ENCODE data around the gene CBLC. TPM values are rescaled to one million over a fixed set of nuclear protein-coding genes. Genes with fewer than 3 reads are reported as not detected.

The CBLC gene
- total RNA-seq, 1 experiment from 2014 or later = 25.4 TPM

GRCh38 chr19:44807162-44807561 is 29.5 kb downstream of the CBLC start:
- no peaks in the 10 kb centered on the region for H3K79me2 ChIP-seq (ENCODE audit: low read length)
- ChIA-PET CTCF (interaction anchor here (0.6 to 1.1 kb wide), 6 partner anchors 14 to 242 kb away, joined by 3 to 4 read pairs (median 3); no protein-coding TSS in a partner anchor), POLR2A (ENCODE audit: unreplicated experiment) (interaction anchor here (0.6 kb wide), 1 partner anchor 37 kb away, joined by 3 read pairs; no protein-coding TSS in a partner anchor)
- intact Hi-C loops (cut with micrococcal nuclease) = loop anchor here (5.0 kb wide), 1 partner anchor 35 kb away; no protein-coding TSS in a partner anchor
- H3K4me3 ChIP-seq (ENCODE audit: low read length) = no peak overlapping the region
- no TSS peak for BruUV-seq (replicated peaks)
- H3K4me1 ChIP-seq (ENCODE audit: insufficient read depth, low read length) = peaks cover 28% of the 10 kb centered on the region
- no peaks in the 10 kb centered on the region for H3K27me3 ChIP-seq (ENCODE audit: low read length)
- no peak overlapping the region for H3K9ac ChIP-seq (ENCODE audit: low read length)
- peak; percentile 71 for ATAC-seq
- peak; percentile 80 for DNase-seq
- TF ChIP-seq CTCF (conservative IDR thresholded peaks at IDR 0.05; ENCODE audit: low read depth, low read length) (no peak), EZH2phosphoT487 (IDR thresholded peaks at IDR 0.05; ENCODE audit: borderline replicate concordance, low read length) (no peak), EZH2 (IDR thresholded peaks at IDR 0.05; ENCODE audit: low read length, unreplicated experiment) (no peak)
- no peaks in the 10 kb centered on the region for H3K9me3 ChIP-seq (ENCODE audit: low read length)
- no peaks in the 10 kb centered on the region for H4K20me1 ChIP-seq (ENCODE audit: low read length)
- no peaks in the 10 kb centered on the region for H3K9me2 ChIP-seq (replicated peaks; ENCODE audit: low read length)
- no peaks in the 10 kb centered on the region for H3K36me3 ChIP-seq (ENCODE audit: low read depth, low read length)
- no peaks in the 10 kb centered on the region for H3F3A ChIP-seq (ENCODE audit: low read length, unreplicated experiment)
- H3K27ac ChIP-seq (ENCODE audit: low read length) = no peak overlapping the region
- no peak overlapping the region for H2AFZ ChIP-seq (ENCODE audit: low read length)
- H3K4me2 ChIP-seq (ENCODE audit: low read length) = no peak overlapping the region

- Histone ChIP-seq H2AFZ (ENCODE audit: low read length) (no peak overlapping the region), H3K9ac (ENCODE audit: low read length) (no peak overlapping the region), H3K36me3 (ENCODE audit: low read depth, low read length) (no peaks in the 10 kb centered on the region), H3K79me2 (ENCODE audit: low read length) (no peaks in the 10 kb centered on the region), H3F3A (ENCODE audit: low read length, unreplicated experiment) (no peaks in the 10 kb centered on the region), H3K4me1 (ENCODE audit: insufficient read depth, low read length) (peaks cover 28% of the 10 kb centered on the region), H3K4me3 (ENCODE audit: low read length) (peak overlapping the region; percentile 78; the same call in 1 of the 2 replicates), H3K27me3 (ENCODE audit: low read length) (no peaks in the 10 kb centered on the region), H3K27ac (ENCODE audit: low read length) (no peak overlapping the region), H3K9me2 (replicated peaks; ENCODE audit: low read length) (no peaks in the 10 kb centered on the region), H3K9me3 (ENCODE audit: low read length) (no peaks in the 10 kb centered on the region), H4K20me1 (ENCODE audit: low read length) (no peaks in the 10 kb centered on the region), H3K4me2 (ENCODE audit: low read length) (peak overlapping the region; percentile 81)
- peak; percentile 60 for DNase-seq
- ChIA-PET CTCF (interaction anchor here (0.6 to 1.5 kb wide), 5 partner anchors 24 to 243 kb away, joined by 3 to 4 read pairs (median 3); partner anchors contain the start of gene NECTIN2), POLR2A (ENCODE audit: unreplicated experiment) (no interaction called here)
- TF ChIP-seq CTCF (conservative IDR thresholded peaks at IDR 0.05; ENCODE audit: low read depth, low read length) (peak; percentile 67), EZH2 (IDR thresholded peaks at IDR 0.05; ENCODE audit: low read length, unreplicated experiment) (no peak)
- intact Hi-C loops (cut with micrococcal nuclease) = loop anchor here (1.0 to 5.0 kb wide), 2 partner anchors 24 to 36 kb away; no protein-coding TSS in a partner anchor
- ATAC-seq = peak; percentile 58
- no TSS peak for BruUV-seq (replicated peaks)
Observed at GRCh38 chr19:44807652-44808462, 30.2 kb downstream of the CBLC start.
